ENCODE results near the gene MEIS3.

Gene MEIS3

DNA sequence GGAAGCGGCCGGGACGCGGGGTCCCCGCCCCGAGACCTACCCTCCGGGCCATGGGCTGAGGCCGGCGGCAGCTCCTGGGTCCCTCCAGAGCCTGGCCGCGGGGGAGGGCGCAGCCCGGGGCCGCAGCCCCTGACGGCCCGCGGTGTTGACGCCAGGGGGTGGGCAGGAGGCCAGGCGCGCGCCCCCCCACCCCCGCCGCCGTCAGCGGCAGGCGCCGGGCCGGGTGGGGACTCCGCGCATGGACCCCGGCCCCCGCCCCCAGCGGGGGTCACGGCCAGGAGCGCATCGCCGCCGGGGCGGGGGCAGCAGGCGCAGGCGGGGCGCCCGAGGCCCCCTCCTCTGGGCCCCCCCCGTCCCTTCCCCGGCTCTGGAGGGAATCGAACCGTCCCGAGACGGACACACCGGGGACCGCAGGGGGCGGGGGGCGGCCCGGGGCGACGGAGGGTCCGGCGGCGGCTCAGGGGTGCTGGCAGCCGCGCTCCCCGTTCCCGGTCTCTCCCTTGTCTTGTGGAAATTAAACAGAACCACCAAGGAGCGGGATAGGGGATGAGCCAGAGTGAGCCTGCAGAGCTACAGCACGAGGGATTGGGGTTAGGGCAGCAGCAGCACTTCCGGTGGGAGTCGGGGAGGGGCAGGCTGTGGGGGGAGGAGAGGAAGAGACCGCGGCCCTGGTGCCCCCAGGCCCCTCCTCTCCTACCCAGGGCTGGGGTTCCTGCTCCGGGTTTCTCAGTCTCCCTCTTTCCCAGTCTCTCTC, at the start of gene MEIS3:
MEIS3 (minus strand) TSS at position 498 of the 754 bp plus-strand sequence; CDS start at position 52, 446 bp downstream.
- DNase-seq, result no peak

DNA sequence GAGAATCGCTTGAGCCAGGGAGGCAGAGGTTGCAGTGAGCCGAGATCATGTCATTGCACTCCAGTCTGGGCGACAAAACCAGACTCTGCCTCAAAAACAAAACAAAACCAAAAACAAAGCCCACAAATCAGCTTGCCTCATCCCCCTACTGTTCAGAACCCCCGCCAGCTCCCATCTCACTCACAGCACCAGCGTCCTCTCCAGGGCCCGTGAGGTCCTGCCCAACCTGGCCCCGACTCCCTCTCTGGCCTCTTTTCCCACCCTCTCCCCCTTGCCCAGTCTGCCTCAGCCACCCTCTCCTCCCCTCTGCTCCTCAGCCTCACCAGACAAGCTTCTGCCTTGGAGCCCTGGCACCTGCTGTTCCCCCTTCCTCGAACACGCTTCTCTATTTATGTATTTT, 48.6 kb upstream of the MEIS3 start:
- DNase-seq, result no peak

DNA sequence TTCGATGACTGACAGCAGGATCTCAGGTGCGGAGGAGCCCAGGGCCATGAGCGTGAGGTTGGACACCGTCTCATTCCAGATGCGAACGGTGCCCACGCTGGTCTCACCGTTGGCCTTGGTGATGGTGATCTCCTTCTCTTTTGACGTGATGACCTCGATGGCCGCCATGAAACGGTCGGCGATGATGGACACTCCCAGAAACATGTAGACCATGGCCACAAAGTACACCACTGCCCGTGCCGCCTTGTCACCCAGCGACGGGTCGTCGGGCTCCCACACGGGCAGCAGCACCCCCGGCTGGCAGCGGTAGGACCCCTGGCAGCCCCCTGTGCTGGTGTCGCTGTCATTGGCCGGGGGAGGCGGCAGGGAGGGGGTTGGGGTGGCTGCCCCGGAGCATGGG, 46.6 kb upstream of the MEIS3 start:
- DNase-seq, result no peak

DNA sequence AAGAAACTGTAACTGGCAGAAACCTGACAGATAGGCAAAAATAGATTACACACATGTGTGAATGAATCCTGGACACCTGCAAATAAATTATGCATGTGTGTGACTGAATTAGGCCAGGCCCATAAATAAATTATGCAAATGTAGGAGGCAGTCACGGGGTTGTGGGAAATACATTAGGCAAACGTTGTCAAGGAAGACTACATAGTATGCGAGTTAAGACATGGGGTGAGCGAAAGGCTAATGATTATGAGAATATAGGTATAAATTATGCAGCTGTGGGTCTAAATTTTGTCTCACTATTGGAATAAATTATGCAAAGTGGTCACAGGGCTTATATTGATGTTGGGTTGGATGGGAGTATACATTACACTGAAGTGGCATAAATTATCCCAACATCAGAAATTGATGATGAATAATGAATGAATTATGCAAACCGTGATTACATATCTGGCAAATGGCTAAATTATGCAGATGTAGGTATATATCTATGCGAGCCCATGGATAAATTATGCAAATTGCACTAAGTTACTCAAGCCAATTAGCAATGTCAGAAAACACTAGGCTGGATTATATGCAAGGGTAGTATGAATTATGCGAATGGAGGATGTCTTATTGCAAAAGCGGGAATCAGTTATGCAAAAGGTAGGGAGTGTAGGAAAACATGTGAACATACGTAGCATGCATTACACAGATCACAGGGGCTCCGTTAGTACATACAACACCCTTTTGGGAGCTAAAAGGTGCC, 45.5 kb upstream of the MEIS3 start:
- no peak for DNase-seq

DNA sequence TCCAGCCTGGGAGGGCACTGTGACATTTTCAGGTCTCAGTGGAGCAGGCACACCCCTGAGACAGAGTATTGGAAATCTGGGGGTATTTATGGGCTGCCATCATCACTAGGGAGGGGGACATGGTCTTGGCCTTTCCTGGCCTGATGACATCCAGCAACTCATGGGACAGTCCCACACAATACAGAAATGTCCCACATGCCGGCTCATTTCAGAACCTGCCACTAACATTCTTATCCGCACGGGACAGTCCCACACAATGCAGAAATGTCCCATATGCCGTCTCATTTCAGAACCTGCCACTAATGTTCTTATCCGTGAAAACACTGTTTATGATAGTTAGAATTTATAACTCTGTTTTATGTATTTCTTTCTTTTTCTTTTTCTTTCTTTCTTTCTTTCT, 42.5 kb upstream of the MEIS3 start:
- DNase-seq, result no peak

DNA sequence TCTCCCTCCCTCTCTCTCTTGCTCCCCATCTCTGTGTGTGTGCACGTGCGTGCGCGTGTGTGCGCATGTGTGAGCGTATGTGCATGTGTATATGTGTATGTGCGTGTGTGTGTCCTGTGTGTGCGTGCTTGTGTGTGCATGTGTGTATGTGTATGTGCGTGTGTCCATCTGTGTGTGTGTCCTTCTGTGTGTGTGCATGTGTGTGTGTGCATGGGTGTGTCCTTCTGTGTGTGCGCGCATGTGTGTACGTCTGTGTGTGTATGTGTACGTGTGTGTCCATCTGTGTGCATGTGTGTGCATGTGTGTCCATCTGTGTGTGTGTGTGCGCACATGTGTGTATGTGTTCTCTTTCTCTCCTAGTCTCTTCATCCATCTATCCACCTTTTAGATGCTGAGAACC, 40.1 kb upstream of the MEIS3 start:
- DNase-seq, result no peak

DNA sequence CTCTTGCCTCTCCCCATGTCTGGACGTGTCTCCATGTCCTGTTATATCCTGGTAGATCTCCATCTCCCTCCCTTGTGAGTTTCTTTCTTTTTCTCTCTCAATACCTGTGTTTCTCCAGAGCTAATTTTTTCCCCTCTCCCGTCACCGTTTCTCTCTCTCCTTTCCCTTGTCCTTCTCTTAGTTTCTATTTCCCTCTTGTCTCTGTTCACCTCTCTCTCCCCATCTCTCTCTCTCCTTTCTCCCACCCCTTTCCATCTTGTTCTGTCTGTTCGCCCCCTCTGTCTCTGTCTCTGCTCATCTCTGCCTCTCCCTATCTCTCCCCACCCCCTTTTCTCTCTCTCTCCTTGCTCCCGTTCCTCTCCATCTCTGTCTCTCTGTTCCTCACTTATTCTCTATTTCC, 39.3 kb upstream of the MEIS3 start:
- no peak for DNase-seq

DNA sequence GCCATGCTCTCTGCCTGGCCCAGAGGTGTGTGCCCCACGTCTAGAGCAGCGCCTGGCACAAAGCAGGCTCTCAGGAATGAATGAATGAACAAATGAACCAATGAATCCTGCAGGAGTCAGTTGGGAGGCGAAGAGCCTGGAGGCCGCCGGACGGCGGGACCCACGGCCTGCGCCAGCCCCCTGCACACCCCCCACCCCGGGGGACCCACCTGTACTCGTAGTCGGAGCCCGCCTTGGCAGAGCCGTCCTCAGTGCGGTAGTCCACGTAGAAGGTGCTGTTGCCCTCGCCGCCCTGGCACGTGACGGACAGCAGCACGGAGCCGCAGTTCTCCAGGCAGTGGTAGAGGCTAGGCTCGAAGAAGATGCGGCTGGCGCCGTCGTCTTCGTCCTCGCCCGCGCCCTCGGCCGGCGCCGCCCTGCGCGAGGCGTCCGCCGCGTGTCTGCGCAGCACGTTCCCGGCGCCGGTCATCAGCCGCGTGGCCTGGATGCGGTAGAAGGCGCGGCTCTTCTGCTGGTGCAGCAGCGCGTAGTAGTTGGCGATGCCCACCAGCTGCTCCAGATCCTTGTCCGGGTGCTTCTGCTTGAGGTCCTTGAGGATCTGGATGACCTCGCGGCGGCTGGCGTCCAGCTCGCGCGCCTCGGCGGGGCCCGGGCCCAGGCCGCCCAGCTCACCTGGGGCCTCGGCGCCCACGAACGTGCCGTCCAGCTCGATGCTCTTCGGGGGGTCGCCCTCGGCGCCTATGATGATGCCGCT, 37.6 kb upstream of the MEIS3 start:
- DNase-seq, result no peak

DNA sequence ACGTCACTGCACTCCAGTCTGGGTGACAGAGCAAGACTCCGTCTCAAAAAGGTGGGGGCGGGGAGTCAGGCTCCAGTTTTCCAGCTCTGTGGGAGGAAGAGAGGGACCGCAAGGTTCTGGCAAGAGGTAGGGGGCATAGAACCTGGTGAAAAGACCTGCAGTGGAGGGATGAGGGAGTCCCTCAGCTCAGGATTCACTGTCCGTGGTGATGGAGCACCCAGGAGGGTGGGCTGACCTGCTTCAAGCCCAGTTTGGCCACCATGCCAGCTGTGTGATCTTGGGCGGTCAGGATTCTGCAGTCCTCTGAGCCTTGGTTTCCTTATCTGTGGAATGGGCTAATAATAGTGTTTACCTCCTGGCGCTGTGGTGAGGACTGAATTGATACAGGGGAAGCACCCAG, 31.2 kb upstream of the MEIS3 start:
- no peak for DNase-seq

DNA sequence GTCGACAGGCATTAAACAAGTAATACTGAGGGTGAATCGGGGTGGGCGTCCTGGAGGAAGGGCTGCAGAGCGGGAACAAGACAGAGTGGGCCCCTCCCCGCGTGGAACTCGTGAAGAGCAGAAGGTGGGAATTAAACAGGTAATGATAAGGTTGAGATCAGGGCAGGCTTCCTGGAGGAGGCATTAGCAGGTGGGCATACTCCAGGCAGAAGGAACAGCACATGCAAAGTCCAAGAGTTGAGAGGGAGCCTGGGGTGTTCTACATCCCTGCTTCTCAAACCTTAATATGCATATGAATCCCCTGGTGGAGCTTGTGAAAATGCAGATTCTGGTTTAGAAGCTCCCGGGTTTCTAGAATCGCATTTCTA, 29.0 kb upstream of the MEIS3 start:
- no peak for DNase-seq

DNA sequence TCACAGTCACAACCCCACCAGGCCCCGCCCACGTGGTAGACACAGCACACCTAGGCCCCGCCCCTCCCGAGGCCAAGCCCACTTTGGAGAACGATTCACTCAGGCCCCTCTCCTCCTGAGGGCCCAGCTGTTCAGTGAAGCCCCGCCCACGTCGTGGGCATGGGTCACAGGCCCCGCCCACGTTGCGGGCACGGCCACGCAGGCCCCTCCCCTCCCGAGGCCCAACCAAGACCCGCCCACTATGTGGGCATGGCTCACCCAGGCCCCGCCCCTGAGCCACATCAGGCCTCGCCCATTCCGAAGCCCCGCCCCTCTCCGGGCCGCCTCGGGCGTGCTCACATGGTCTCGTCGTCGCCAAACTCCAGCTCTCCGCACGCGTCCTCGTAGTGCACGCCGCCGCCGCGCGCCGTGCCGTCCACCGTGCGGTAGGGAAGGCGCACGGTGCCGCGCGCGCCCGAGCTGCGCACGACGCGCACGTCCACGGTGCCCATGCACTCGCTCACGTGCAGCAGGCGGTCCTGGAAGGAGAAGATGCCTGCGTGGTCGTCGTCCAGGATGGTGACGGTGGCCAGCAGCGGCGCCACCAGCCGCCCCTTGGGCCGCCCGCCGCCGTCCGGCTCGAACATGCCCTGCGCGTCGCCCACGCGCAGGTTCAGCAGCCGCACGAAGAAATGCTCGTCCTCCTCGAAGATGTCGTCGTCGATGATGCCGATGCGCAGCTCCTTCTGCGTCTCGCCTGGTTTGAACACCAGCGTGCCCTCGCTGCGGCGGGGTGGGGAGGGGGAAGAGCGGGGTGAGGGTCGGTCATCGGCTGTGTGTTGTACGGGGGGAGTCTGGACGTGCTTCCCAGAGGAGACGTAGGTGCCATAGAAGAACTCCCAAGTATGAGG, 28.4 kb upstream of the MEIS3 start:
- DNase-seq, result peak; percentile 93 to 95

DNA sequence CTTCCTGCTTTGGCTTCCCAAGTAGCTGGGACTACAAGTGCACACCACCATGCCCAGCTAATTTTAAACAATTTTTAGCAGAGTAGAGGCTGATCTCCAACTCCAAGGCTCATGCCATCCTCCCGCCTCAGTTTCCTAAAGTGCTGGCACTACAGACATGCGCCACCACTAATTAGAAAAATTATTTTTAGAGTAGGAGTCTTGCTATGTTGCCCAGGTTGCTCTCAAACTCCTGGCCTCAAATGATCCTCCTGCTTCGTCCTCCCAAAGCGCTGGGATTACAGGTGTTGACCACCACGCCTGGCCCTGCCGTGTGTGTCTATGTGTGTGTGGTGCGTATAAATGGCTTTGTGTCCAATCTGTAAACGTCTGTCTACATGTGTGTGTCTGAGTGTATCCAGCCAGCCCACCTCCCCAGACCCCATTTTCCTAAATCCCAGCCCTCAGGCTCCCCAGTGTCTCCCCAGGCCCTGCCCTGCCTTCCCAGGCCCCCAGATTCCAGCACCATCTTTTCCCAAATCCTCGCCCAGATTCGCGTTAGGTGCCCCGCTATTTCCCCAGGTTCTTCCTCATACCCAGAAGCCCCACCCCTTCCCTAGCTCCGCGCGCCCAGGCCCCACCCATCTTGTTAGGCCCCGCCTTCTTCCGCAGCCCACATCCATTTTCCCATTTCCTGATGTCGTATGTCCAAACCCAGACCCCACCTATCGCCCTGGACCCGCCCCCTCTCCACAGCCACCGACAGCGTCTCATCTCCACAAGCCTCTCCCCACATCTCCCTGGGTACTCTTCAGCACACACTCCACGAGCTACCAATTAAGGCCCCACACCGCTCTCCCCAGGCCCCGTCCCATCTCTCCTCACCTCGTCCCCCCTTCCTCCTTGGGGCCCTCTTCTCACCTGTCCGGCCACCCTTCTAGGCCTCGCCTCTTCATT, 27.5 kb upstream of the MEIS3 start:
- DNase-seq, result peak; percentile 88 to 93

DNA sequence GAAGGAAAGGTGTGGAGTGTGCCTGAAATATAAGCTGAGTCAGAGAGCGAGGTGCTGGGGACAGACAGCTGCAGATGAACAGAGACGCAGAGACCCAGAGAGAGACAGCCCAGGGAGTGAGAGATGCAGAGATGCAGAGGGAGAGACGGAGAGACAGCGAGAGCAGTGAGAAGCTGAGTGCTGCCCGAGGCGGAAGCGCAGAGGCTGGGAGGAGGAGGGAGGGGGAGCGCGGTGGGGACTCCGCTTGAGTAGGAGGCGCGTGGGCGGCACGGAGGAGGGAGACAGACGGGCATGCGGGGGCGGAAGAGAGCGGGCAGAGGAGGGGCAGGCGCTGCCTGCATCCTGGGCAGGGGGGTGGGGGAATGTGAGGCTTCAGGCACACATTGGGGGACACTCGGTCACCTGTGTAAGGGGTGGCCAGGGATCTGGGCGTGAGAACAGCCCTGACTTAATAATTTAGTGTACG, 26.6 kb upstream of the MEIS3 start:
- DNase-seq, result peak in 1 of 2 experiments; percentile 25

DNA sequence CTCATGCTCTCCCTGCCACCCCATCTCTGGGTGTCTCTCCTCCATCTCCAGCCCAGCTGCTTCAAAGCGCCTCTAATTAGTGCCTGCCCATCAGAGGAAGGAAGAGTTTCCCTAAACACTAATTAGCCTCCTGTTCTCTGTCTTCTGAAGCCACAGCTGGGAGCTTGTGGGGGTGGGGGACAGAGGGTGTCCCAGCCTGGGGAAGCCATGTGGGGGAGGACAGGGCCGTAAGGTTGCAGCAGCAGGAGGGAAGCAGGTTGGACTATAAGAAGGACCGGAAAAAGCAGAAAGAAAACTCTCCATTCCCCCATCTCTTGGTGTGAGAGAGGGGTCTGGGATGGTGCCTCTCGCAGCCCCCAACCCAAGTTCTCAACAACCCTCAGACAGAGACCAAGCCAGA, 26.2 kb upstream of the MEIS3 start:
- DNase-seq, result no peak

DNA sequence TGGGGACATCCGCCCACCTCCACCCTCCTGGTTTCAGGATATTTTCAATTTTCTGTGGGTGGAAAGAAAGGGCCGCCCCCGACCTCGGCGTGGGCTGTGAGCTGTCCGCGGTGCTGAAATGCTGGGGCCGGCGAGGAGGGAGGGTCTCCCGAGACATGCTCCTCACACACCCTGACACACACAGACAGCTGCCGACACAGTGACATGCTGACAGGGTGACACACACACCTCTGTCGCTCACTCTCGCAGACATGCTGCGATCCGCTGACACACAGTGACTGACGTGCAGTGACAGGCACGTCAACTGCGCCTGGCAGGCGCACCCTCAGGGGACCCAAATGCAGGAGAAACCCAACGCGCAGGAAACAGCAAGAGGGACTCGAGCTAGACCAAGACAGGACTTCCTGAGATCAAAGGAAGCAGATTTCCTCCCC, 25.1 kb upstream of the MEIS3 start:
- no peak for DNase-seq

DNA sequence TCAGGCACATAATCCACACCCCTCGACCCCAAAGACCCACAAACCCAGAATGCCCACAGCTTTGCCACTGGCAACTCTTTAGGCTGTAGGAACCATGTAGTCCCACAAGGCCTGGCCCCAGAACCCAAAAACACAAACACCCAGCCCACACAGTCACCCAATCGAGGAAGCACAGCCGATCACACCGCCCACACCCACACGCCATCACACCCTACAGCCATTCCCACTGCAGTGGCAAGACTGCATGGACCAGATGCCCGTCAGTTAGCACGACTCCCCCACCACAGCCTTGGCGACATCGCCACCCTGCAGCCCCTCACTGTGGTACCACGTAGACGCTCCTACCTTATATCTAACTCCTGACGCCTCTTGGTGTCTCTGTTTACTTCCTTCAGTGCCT, 24.0 kb upstream of the MEIS3 start:
- DNase-seq, result no peak

DNA sequence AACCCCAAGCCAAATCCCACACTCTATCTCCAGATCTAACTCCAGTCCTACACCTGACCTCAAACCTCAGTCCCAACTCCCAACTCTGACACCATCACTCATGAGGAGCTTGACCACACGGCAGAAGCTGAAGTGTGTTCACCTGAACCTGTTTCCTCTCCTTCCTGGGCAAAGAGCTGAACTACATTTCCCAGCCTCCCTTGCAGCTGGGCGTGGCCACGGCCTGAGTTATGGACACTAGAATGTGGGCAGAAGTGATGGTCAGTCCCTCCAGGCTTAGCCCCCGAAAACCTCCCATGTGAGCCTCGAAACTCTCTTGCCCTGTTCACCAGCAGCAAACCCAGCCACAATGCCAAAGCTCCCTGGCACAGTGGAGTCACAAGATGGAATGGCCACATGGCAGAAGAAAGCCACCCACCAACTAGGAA, 19.5 kb upstream of the MEIS3 start:
- no peak for DNase-seq

DNA sequence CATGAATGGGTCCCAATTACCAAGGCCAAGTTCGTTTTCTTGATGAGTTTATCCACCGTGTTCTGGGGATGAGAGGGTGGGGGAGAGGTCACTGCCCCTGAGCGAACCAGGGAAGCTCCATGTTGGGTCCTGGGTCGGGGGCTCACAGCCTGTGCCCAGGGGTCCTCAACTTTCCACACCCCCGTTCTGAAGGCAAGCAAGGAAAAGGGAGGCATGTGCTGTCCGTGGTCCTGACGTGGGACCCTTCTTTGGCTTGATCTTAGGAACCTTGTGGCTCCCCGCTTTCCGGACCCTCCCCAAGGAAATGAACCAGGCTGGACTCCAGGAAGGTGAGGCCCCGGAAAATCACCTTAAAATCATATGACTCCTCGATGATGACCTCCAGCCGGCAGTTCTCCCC, 18.2 kb upstream of the MEIS3 start:
- DNase-seq, result no peak

DNA sequence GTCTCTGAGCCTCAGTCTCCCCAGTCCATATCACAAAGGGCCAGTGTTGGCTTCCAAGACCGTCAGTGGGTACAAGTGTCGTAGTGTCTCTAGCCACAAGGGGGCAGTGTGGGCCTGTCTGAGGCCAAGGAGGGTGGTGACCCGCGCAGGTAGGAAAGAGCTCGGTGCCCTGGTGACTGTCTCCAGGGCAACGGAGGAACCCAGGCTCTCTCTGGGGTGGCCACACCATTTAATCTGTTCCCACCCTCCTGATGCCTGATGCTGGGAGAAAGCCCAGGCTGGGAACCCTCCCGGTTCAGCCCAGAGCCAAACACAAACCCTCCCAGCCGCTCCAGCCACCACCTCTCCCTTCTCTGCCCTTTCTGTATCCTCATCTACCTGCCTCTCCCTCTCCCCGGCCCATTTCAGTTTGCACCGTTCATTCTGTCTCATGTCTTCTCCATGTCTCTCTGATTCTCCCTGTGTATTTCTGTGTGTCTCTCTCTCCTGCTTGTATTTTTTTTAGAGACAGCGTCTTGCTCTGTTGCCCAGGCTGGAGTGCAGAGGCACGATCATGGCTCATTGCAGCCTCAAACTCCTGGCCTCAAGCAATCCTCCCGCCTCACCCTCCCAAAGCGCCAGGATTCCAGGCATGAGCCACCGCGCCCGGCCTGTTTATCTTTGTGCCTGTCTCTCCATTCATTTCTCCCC, 17.5 kb upstream of the MEIS3 start:
- DNase-seq, result peak; percentile 54 to 62

DNA sequence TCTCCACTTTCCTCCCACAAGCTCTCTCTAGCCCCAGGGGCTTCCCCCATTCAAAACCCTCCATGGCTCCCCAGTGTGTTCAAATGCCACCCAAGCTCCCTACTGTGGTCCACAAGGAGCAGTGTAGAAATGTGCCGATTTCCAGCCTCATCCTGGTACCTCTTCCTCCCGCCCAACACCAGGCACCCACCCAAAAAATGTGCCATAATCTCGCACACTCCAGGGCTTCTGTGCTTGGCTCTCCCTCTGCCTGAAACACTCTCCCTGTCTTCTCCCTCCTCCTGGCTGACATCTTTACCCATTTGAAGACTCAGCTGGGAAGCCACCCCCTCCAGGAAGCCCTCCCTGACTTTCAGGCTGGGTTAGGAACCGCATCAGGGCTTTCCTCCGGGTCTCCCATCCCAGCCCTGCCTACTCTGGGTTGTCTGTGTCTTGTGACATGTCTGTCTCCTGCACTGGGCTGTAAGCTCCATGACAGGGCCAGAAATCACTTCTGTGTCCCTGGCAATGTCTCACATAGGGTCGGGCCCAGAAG, 16.6 kb upstream of the MEIS3 start:
- DNase-seq, result no peak

DNA sequence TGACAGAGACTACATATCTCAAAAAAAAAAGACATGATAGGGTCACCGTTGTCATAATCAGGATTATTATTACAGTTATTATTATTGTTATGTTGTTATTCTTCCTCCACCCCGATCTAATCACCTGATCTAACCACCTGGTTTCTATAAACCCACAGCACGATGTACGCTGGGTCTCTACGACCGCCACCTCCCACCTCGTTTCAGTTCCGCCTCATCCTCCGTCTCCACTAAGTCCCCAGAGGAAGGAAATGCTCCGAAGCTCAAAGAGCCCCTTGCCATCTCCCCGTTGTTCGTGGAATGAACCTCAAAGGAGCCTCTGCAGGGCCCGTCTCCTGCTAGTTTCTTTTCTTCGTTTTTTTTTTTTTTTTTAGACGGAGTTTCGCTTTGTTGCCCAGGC, 15.9 kb upstream of the MEIS3 start:
- no peak for DNase-seq
